ENCODE results near the gene MICU2. TPM values are rescaled to one million over a fixed set of nuclear protein-coding genes. Genes with fewer than 3 reads are reported as not detected.

The MICU2 gene
- total RNA-seq, 2 experiments from 2014 or later = 25.4 to 28.4 TPM

DNA sequence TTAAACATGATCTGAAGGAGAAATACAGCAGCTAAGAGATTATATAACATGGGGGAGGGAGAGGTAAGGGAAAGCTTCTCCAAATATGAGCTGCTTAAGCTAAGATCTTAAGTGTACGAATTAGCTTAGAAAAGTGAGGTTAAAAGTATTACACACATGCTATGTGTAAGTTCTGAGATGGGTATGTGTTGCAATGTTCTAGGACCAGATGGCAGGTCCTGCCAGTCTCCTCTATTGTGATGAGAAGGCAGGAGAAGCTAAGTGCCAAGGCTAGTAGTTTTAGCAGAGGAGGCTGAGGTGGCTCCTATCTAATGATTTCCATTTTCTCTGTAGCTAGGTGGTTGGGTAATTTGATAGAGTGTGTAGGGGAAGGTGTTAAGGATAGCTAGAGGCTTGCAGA, 57.6 kb downstream of the MICU2 start:
- CTCF ChIA-PET = interaction anchor here (1.0 kb wide), 1 partner anchor 92 kb away, joined by 4 read pairs; no protein-coding TSS in a partner anchor
- Histone ChIP-seq H3K4me1 (ENCODE audit: insufficient read depth, low read length) (no peaks in the 10 kb centered on the region), H3K4me3 (ENCODE audit: low read length) (no peak overlapping the region), H3K9me3 (ENCODE audit: control insufficient read depth in 1 of 2, insufficient read depth in 1 of 2, low read length in 2 of 2) (no peaks in the 10 kb centered on the region), H3K27ac (ENCODE audit: low read depth in 1 of 2, low read length in 2 of 2) (no peak overlapping the region), H3K36me3 (ENCODE audit: insufficient read depth, low read length) (no peaks in the 10 kb centered on the region), H3K27me3 (ENCODE audit: control insufficient read depth in 1 of 2, insufficient read depth in 2 of 2, low read length in 2 of 2) (no peaks in the 10 kb centered on the region)
- Mint-ChIP-seq H3K27ac (no peak overlapping the region), H3K9me3 (no peaks in the 10 kb centered on the region), H3K4me3 (no peak overlapping the region), H3K27me3 (no peaks in the 10 kb centered on the region), H3K36me3 (ENCODE audit: low read depth) (peaks cover 66% of the 10 kb centered on the region), H3K4me1 (ENCODE audit: low read depth) (peaks cover 60% of the 10 kb centered on the region)
- TF ChIP-seq, protein P1, sequence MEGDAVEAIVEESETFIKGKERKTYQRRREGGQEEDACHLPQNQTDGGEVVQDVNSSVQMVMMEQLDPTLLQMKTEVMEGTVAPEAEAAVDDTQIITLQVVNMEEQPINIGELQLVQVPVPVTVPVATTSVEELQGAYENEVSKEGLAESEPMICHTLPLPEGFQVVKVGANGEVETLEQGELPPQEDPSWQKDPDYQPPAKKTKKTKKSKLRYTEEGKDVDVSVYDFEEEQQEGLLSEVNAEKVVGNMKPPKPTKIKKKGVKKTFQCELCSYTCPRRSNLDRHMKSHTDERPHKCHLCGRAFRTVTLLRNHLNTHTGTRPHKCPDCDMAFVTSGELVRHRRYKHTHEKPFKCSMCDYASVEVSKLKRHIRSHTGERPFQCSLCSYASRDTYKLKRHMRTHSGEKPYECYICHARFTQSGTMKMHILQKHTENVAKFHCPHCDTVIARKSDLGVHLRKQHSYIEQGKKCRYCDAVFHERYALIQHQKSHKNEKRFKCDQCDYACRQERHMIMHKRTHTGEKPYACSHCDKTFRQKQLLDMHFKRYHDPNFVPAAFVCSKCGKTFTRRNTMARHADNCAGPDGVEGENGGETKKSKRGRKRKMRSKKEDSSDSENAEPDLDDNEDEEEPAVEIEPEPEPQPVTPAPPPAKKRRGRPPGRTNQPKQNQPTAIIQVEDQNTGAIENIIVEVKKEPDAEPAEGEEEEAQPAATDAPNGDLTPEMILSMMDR (IDR thresholded peaks at IDR 0.05) = no peak
- DNase-seq (no peak), ATAC-seq (ENCODE audit: poor library complexity) (no peak)
- POLR2A ChIA-PET = no interaction called here
- intact Hi-C loops (cut with DNase I, micrococcal nuclease) = no loop called here

DNA sequence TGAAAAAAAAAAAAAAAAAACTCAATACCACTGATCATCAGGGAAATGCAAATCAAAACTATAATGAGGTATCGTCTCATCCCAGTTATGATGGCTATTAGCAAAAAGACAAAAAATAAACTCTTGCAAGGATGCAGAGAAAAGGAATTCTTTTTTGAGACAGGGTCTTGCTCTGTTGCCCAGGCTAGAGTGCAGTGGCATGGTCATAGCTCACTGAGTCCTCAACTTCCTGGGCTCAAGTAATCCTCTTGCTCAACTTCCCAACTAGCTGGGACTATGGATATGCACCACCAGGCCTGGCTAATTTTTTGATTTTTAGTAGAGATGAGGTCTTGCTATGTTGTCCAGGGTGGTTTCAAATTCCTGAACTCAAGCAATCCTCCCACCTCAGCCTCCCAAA, 59.5 kb downstream of the MICU2 start:
- H3K36me3 ChIP-seq (ENCODE audit: insufficient read depth, low read length) = no peaks in the 10 kb centered on the region
- DNase-seq (no peak), ATAC-seq (ENCODE audit: poor library complexity) (no peak)
- H3K4me3 Mint-ChIP-seq = no peak overlapping the region
- no peaks in the 10 kb centered on the region for H3K9me3 Mint-ChIP-seq
- peaks cover 72% of the 10 kb centered on the region for H3K36me3 Mint-ChIP-seq (ENCODE audit: low read depth)
- CTCF ChIA-PET = no interaction called here
- H3K27ac ChIP-seq (ENCODE audit: low read depth in 1 of 2, low read length in 2 of 2) = no peak overlapping the region
- no peak overlapping the region for H3K27ac Mint-ChIP-seq
- H3K4me3 ChIP-seq (ENCODE audit: low read length) = no peak overlapping the region
- H3K27me3 ChIP-seq (ENCODE audit: control insufficient read depth in 1 of 2, insufficient read depth in 2 of 2, low read length in 2 of 2) = no peaks in the 10 kb centered on the region
- H3K27me3 Mint-ChIP-seq = no peaks in the 10 kb centered on the region
- POLR2A ChIA-PET = no interaction called here
- H3K4me1 Mint-ChIP-seq (ENCODE audit: low read depth) = peaks cover 63% of the 10 kb centered on the region
- no peaks in the 10 kb centered on the region for H3K9me3 ChIP-seq (ENCODE audit: control insufficient read depth in 1 of 2, insufficient read depth in 1 of 2, low read length in 2 of 2)
- intact Hi-C loops (cut with DNase I, micrococcal nuclease) = no loop called here
- H3K4me1 ChIP-seq (ENCODE audit: insufficient read depth, low read length) = no peaks in the 10 kb centered on the region
- TF ChIP-seq, protein P1 (IDR thresholded peaks at IDR 0.05) = no peak

DNA sequence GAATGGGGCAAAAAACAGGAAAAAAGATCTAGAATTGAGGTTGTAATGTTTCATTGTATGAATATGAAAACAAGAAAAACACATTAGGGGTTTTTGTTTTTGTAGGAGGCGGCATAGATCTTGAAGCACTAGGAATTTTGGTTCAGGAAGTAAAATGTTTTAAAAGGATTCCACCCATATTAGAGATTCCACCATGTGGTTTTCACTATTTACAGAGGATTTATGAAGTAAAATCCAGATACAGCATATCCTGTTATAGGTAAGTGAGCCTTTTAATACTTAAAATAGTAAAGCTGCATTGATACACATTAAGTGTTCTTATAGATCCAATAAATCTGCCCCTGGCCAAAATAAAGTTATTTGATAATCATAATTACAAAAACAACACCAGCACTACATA, 61.4 kb downstream of the MICU2 start:
- H3K4me1 Mint-ChIP-seq (ENCODE audit: low read depth) = peaks cover 59% of the 10 kb centered on the region
- POLR2A ChIA-PET = no interaction called here
- TF ChIP-seq, protein P1 (IDR thresholded peaks at IDR 0.05) = no peak
- CTCF ChIA-PET = no interaction called here
- no peak overlapping the region for H3K4me3 Mint-ChIP-seq
- Histone ChIP-seq H3K9me3 (ENCODE audit: control insufficient read depth in 1 of 2, insufficient read depth in 1 of 2, low read length in 2 of 2) (no peaks in the 10 kb centered on the region), H3K4me3 (ENCODE audit: low read length) (no peak overlapping the region), H3K4me1 (ENCODE audit: insufficient read depth, low read length) (no peaks in the 10 kb centered on the region), H3K36me3 (ENCODE audit: insufficient read depth, low read length) (peaks cover 17% of the 10 kb centered on the region), H3K27me3 (ENCODE audit: control insufficient read depth in 1 of 2, insufficient read depth in 2 of 2, low read length in 2 of 2) (no peaks in the 10 kb centered on the region), H3K27ac (ENCODE audit: low read depth in 1 of 2, low read length in 2 of 2) (no peak overlapping the region)
- intact Hi-C loops (cut with DNase I, micrococcal nuclease) = no loop called here
- peaks cover 81% of the 10 kb centered on the region for H3K36me3 Mint-ChIP-seq (ENCODE audit: low read depth)
- no peak for DNase-seq
- peak overlapping the region; percentile 43 for H3K27ac Mint-ChIP-seq
- H3K27me3 Mint-ChIP-seq = no peaks in the 10 kb centered on the region
- no peak for ATAC-seq (ENCODE audit: poor library complexity)
- H3K9me3 Mint-ChIP-seq = no peaks in the 10 kb centered on the region

Data from CD4-positive, alpha-beta T cell (primary cell).